Motor neuron (in vitro differentiated cells): ENCODE results near the gene LRRK1. TPM values are rescaled to one million over a fixed set of nuclear protein-coding genes. Genes with fewer than 3 reads are reported as not detected.

ENCODE experiments used
- ATAC-seq, 8 experiments: fragments of 200-7000 bp; cut with Tn5 transposase; replicated peaks in 6 of 8; 2 replicates each; pipeline ENCODE4 v1.8.0; 2021; ENCODE audit warnings: mild to moderate bottlenecking in 8 of 8, moderate library complexity in 8 of 8
- H3K27ac ChIP-seq, 2 donors: fragments of 250-450 bp; sonication (Bioruptor Pico); 2 replicates each; pipeline ENCODE4 v1.9.0; 2021; ENCODE audit warnings: antibody characterized with exemption in 2 of 2, mild to moderate bottlenecking in 2 of 2, moderate library complexity in 1 of 2
- H3K4me1 ChIP-seq, 2 donors: fragments of 250-450 bp; sonication (Bioruptor Pico); replicated peaks in 1 of 2; 2 replicates each; pipeline ENCODE4 v1.6.1; 2021; ENCODE audit warnings: antibody characterized with exemption in 2 of 2, mild to moderate bottlenecking in 2 of 2, moderate library complexity in 1 of 2
- H3K4me3 ChIP-seq, 5 donors: fragments of 250-450 bp; sonication (Bioruptor Pico); 2 replicates each; pipeline ENCODE4 v1.9.0; 2021; ENCODE audit warnings: antibody characterized with exemption in 5 of 5, mild to moderate bottlenecking in 5 of 5, moderate library complexity in 4 of 5
- WGBS, 10 experiments: fragments of 450-650 bp; shearing (Covaris generic); methylation state at CpG; one replicate each; pipeline ENCODE4 v1.0.0; 2022; 5-methylcytosine and 5-hydroxymethylcytosine counted together
- in situ Hi-C, 9 experiments: fragments of 400-800 bp; cut with MboI; loops; one replicate each; pipeline ENCODE4 v1.15.0; 2021; ENCODE audit warnings: low sequenced_read_pairs in 9 of 9, low pct_unique_long_range_greater_than_20kb in 2 of 9; ENCODE audit not compliant: unreplicated experiment in 9 of 9
- total RNA-seq, 8 experiments: library from RNA; unstranded; fragments of 300-600 nt; gene quantifications; 2 replicates each; pipeline versions ENCODE4 v1.2.3 to v1.2.4, GENCODE V29; 2022

The LRRK1 gene
- total RNA-seq, 8 experiments from 2014 or later, result 0.18 to 21.0 (median 1.2) TPM

DNA sequence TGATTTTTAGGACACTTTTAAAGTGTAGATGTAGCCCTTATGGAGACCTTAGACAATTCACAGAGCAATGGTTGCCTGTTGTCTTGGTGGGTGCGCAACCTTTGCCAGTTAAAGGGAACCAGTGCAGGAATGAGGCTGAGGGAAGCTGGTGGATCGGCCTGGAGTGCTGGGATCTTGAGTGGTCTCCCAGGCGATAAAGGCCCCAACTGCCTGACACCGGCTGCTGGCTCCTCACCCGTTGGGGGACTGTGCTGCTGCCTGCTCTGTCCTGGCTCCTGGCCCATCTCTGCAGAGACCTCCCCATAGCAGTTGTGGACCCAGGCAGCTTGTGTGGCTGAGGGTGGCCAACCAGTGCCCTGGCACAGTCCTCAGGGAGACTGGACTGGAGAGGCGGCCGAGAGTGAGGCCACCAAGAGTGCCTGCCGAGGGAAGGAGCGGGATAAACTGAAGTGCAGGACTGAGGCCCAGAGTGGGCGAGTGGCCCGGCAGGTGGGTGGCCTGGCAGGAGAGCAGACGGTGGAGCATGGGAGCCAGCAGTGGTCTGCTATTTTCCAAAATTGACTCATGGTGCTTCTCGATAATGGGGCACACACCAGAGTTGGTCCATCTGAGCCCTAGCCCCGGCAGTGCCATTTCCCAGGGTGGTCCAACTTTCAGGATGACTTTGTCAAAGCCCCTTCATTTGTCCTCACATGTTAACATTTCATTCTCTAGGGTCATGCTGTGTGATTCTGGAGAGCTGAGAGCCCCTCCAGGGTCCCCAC, 37.4 kb upstream of the LRRK1 start:
- no peak overlapping the region for H3K4me3 ChIP-seq
- H3K4me1 ChIP-seq, result no peaks in the 10 kb centered on the region
- no peak for ATAC-seq
- WGBS, 10 experiments, result 56 to 100% (median 82%) methylated on average over 1 to 11 of the region's 14 CpGs; no CpG with 5 or more reads in 3 of the 10 experiments
- in situ Hi-C loops, result loop anchor here in 4 of 9 experiments (25.0 kb wide), 3 partner anchors 106 to 244 kb away; no protein-coding TSS in a partner anchor
- H3K27ac ChIP-seq, result no peak overlapping the region

DNA sequence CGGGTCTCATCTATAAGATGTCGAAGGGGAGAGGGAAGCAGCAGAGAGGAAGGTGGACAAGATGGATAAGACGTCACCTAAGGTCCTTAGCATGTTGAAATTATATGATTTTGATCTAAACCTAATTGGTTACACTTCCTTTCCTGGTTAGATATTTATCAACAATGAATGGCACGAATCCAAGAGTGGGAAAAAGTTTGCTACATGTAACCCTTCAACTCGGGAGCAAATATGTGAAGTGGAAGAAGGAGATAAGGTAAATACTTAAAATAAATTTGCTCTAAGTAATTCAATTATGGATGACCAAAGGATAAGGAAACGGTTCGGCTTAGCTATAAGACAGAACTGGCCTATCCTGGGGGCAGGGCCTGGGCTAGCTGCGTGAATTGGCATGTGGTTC, 34.0 kb upstream of the LRRK1 start:
- WGBS, 10 experiments, result 56 to 94% (median 75%) methylated on average over 1 to 8 of the region's 8 CpGs; no CpG with 5 or more reads in 2 of the 10 experiments
- ATAC-seq, result no peak
- H3K27ac ChIP-seq, result no peak overlapping the region
- no peaks in the 10 kb centered on the region for H3K4me1 ChIP-seq
- no peak overlapping the region for H3K4me3 ChIP-seq
- in situ Hi-C loops, result loop anchor here in 4 of 9 experiments (25.0 kb wide), 3 partner anchors 102 to 248 kb away; no protein-coding TSS in a partner anchor

DNA sequence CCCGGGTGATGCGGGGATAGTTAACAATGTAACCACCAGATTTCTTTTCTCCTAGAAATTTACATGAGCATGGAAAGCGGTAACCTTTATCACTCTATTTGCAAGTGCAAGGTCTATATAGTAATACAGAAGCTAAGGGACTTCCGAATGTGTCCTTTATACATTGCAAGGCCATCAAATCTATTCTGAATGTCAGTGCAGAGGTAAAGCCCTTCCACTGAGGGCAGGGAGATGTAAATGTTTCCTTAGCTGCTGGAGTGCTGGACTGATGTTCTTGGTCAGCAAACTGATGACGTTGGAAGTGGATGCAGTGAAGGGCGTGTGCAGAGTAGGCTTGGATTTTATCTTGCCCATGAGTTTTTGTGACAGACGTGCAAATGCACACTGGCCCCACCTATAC, 33.3 kb upstream of the LRRK1 start:
- peak in 2 of 8 experiments; percentile 27 to 28 for ATAC-seq
- Histone ChIP-seq H3K4me3 (no peak overlapping the region), H3K27ac (no peak overlapping the region), H3K4me1 (no peaks in the 10 kb centered on the region)
- in situ Hi-C loops, result loop anchor here in 4 of 9 experiments (25.0 kb wide), 3 partner anchors 101 to 249 kb away; no protein-coding TSS in a partner anchor
- 5 to 79% (median 64%) methylated on average over 2 to 6 of the region's 7 CpGs; no CpG with 5 or more reads in 1 of the 10 experiments for WGBS, 10 experiments

DNA sequence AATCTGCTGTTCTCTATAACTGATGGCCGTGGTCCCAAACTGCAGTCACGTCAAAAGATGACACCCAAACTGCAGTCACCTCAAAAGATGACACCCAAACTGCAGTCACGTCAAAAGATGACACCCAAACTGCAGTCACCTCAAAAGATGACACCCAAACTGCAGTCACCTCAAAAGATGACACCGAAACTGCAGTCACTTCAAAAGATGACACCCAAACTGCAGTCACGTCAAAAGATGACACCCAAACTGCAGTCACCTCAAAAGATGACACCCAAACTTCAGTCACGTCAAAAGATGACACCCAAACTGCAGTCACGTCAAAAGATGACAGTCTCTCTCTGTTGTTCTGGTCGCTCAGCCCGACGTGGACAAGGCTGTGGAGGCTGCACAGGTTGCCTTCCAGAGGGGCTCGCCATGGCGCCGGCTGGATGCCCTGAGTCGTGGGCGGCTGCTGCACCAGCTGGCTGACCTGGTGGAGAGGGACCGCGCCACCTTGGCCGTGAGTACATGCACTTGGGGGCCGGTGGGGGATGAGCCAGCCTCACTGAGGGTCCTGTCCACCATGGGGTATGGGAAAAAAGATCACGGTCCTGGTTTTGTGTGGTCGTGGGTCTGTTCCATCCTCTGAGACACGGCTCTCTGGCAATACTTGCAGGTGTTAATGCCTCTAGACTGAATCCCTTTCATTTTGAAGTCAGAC, 31.8 kb upstream of the LRRK1 start:
- WGBS, 10 experiments, result 58 to 100% (median 74%) methylated on average over 1 to 9 of the region's 22 CpGs; no CpG with 5 or more reads in 1 of the 10 experiments
- in situ Hi-C loops, result loop anchor here in 4 of 9 experiments (25.0 kb wide), 3 partner anchors 100 to 250 kb away; no protein-coding TSS in a partner anchor
- no peak for ATAC-seq
- Histone ChIP-seq H3K4me3 (no peak overlapping the region), H3K4me1 (peaks cover 0 to 7% of the 10 kb centered on the region in 2 donors), H3K27ac (no peak overlapping the region)

DNA sequence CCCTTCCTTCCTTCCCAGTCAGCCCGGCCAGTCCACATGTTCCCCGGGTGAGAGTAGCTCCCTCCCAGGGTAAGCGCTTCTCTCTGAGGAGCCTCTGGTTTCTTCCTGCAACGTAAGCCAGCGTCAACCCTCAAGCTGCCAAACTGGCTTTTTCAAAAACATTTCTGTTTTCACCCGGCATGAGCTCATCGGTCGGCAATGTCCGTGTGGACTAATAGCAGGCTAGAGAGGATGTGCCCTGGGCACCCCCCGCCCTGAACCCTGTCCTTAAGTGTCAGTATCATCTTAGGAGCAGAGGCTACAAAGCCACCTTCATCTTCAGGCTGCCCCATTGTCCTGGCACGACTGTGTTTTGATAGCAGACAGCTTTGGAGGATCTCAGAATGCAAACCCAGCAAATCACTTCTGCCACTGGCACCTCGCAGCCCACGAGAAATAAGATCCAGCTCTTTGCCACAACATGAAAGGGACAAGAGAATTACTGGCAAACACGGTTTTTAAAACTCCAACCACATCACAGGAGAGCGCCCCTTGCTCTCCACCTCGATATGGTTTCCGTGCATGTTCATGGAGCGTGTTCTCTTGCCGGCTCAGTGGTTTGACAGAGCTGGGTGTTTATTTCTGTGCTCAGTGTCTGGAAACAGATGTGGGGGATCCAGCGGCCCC, 29.6 kb upstream of the LRRK1 start:
- in situ Hi-C loops, result loop anchor here in 4 of 9 experiments (25.0 kb wide), 3 partner anchors 98 to 252 kb away; no protein-coding TSS in a partner anchor
- WGBS, 10 experiments, result 0 to 76% (median 59%) methylated on average over 1 to 10 of the region's 20 CpGs; no CpG with 5 or more reads in 1 of the 10 experiments
- peak in 3 of 8 experiments; percentile 40 to 87 (median 84) for ATAC-seq
- H3K4me1 ChIP-seq, result peaks cover 0 to 7% of the 10 kb centered on the region in 2 donors
- H3K27ac ChIP-seq, result no peak overlapping the region
- H3K4me3 ChIP-seq, result no peak overlapping the region

DNA sequence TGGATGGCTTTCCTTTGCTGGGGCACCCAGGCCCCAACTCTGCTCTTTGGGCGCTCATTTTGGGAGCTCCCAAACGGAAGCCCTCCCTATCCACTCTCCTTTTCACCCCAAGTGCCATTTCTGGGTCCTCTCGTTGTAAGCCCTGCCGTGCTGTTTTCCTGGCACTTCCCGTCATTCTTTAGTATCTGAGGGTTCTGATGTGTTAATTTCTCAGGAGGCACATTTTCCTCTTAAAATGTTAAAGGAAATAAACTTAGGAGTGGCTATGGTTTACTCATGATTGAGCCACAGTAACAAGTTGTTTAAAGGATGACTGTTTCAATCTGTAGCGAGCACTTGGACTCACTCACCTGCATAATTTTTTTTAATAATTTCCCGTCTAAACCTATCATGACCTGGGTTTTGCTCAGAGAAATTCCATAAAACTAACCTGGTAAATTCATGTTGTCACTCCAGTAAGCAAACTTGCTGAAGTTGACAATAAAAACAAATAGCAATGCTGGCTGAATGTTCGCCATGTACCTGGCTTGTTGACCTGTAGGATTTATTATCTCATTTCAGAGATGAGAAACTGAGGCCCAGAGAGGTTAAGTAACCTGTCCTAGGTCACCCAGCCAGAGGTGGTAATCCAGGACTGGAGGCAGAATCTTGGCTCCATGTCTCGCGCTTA, 29.0 kb upstream of the LRRK1 start:
- 58 to 100% (median 86%) methylated on average over 1 to 9 of the region's 10 CpGs for WGBS, 10 experiments
- Histone ChIP-seq H3K4me1 (peaks cover 0 to 7% of the 10 kb centered on the region in 2 donors), H3K4me3 (no peak overlapping the region), H3K27ac (no peak overlapping the region)
- in situ Hi-C loops, result loop anchor here in 4 of 9 experiments (25.0 kb wide), 3 partner anchors 97 to 253 kb away; no protein-coding TSS in a partner anchor
- no peak for ATAC-seq

DNA sequence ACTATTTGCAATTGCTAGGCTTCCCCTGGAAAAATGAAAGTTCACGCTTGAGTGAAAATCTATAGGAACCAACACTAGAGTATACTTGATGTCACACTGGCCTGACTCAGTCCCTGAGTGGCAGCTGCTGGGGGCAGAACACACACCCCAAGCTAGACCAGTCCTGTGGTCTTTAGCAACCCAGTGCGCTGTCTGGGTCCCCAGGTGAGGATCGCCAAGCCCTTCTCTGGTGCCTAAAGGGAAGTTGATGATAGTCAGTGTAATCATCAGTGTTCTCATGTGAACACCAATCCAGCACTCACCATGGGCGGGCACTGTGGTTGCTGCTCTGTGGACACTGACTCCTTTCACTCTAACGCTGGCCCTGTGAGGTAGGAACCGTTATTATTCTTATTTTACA, 28.3 kb upstream of the LRRK1 start:
- in situ Hi-C loops, result loop anchor here in 4 of 9 experiments (25.0 kb wide), 3 partner anchors 96 to 254 kb away; no protein-coding TSS in a partner anchor
- WGBS, 10 experiments, result 57 to 100% (median 87%) methylated on average over 1 to 6 of the region's 6 CpGs; no CpG with 5 or more reads in 3 of the 10 experiments
- ATAC-seq, result peak in 2 of 8 experiments; percentile 41 to 49
- no peak overlapping the region for H3K4me3 ChIP-seq
- H3K4me1 ChIP-seq, result peaks cover 0 to 7% of the 10 kb centered on the region in 2 donors
- no peak overlapping the region for H3K27ac ChIP-seq

DNA sequence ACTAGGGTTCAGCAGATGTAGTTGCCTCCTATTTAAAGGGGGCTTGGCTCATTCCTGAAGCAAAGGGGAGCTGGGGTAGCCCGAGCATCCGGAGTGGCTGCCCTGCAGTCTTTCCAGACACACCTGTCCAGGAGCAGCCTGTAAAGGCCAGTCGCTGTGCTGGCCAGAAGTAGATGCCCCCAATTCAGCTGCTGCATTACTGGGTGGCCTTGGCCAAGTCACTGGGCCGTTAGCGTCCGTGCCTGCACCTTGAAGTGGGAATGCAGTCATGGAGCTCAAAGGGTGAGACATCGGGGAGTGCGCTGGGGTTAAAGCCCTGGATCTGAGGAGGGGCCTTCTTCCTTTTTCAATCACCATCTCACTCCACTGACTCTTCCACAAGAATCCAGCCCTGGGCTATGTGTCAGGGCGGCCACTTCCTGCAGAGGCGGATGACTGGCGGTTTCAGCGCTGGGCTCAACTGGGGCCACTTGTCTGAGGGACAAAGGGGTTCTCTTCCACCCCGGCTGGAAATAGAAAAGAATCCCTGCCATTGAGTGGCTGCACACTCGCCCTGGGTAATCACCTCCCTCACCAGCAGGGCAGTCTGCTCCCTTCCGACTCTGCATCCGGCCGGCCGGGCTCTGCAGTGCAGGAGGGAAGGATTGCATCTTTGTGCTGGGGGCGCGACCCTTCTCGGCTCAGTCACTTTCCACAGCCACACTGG, 27.7 kb upstream of the LRRK1 start:
- H3K4me3 ChIP-seq, result no peak overlapping the region
- peak in 5 of 8 experiments; percentile 63 to 88 (median 79) for ATAC-seq
- H3K4me1 ChIP-seq, result peaks cover 0 to 7% of the 10 kb centered on the region in 2 donors
- 24 to 88% (median 83%) methylated on average over 2 to 8 of the region's 21 CpGs; no CpG with 5 or more reads in 4 of the 10 experiments for WGBS, 10 experiments
- H3K27ac ChIP-seq, result peak overlapping the region in 1 of 2 donors; percentile 7
- in situ Hi-C loops, result loop anchor here in 4 of 9 experiments (25.0 kb wide), 3 partner anchors 96 to 254 kb away; no protein-coding TSS in a partner anchor

DNA sequence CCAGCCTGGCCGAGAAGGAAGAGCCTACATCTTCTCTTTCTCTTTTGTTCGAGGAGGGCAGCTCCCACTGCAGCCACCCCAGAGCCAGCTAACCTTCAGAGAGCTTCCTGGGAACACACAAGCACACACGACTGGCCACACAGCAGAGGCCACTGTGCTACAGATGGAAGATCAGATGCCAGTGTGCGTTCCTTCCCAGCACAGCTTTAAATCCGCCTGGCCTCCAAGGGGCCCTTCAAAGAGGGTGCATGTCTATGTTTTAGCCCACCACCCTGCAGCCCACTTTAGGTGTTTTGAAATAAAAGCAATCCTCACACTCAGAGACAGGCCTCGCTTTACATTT, 27.2 kb upstream of the LRRK1 start:
- H3K4me3 ChIP-seq, result no peak overlapping the region
- in situ Hi-C loops, result loop anchor here in 4 of 9 experiments (25.0 kb wide), 3 partner anchors 95 to 255 kb away; no protein-coding TSS in a partner anchor
- peaks cover 0 to 7% of the 10 kb centered on the region in 2 donors for H3K4me1 ChIP-seq
- ATAC-seq, result no peak
- H3K27ac ChIP-seq, result peak overlapping the region in 1 of 2 donors; percentile 7
- WGBS, 10 experiments, result 27% methylated on average over 3 of the region's 6 CpGs; no CpG with 5 or more reads in 9 of the 10 experiments

DNA sequence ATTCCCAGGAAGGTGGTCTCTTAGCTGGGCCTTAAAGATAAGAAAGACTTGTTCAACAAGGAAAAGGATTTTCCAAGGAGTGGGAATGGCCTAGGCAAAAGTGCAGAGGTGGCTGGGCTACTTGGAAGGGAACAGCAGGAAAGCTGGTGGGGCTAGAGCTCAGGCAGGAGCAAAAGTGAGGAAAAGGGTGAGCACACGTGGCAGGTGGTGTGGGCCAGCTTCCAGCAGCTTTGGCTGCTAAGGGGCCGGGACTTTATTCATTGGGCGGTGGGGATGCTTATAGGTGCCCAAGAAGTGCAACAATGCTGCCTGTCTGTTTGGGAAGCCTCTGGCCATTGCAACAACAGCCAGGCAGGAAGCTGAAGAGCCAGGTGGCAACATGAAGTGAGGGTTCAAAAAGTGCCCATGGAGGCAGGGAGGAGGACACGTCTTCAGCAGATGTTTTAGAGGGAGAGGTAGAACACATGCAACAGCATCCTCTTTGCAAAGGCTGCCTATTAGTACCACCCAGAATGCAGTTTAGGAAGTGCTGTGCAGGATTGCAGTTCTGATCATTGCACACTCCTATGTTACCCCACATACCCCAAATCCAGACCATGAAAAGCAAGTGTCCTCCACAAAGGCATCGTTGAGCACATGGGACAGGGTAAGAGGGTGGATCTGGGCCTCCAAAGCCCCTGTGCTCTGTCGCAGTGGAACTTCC, 25.7 kb upstream of the LRRK1 start:
- peaks cover 0 to 7% of the 10 kb centered on the region in 2 donors for H3K4me1 ChIP-seq
- in situ Hi-C loops, result loop anchor here in 4 of 9 experiments (25.0 kb wide), 3 partner anchors 94 to 256 kb away; no protein-coding TSS in a partner anchor
- H3K4me3 ChIP-seq, result no peak overlapping the region
- WGBS, 10 experiments, result 52 to 82% (median 76%) methylated on average over 1 to 4 of the region's 6 CpGs; no CpG with 5 or more reads in 4 of the 10 experiments
- no peak overlapping the region for H3K27ac ChIP-seq
- no peak for ATAC-seq

DNA sequence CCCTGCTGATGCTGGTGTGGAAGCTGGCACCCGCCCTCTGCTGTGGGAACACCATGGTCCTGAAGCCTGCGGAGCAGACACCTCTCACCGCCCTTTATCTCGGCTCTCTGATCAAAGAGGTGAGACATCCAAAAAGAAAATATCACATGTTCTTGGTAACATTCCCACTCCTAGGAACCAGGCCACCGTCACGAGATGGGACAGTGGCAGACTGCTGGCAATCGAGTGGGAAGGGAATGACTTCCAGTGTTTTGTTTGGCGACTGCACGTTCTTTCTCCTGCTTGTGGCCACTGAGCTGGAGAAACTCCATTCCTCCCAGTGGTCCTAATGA, 25.2 kb upstream of the LRRK1 start:
- 20 to 100% (median 78%) methylated on average over 1 to 8 of the region's 9 CpGs; no CpG with 5 or more reads in 2 of the 10 experiments for WGBS, 10 experiments

More for the DNA sequence above, 25.2 kb upstream of the LRRK1 start:
- in situ Hi-C loops, result loop anchor here in 4 of 9 experiments (25.0 kb wide), 3 partner anchors 93 to 257 kb away; no protein-coding TSS in a partner anchor
- Histone ChIP-seq H3K4me3 (no peak overlapping the region), H3K4me1 (peaks cover 0 to 7% of the 10 kb centered on the region in 2 donors), H3K27ac (no peak overlapping the region)
- no peak for ATAC-seq
